ENCODE data around the gene ZBTB42.

GRCh38 chr14:104813286-104813685 lies 12.4 kb downstream of the ZBTB42 start:
- no peak for TF ChIP-seq CTCF (IDR thresholded peaks at IDR 0.05)
- TF ChIP-seq POLR2A (IDR thresholded peaks at IDR 0.05), result no peak
- no peak for TF ChIP-seq POLR2AphosphoS5 (IDR thresholded peaks at IDR 0.05)
